ENCODE measurements around the gene ST7. TPM values are rescaled to one million over a fixed set of nuclear protein-coding genes. Genes with fewer than 3 reads are reported as not detected.

The ST7 gene
- total and polyA plus RNA-seq, 2 donors (not counting 1 experiment from before 2014, with no cell fraction given), result 20.0 to 28.6 TPM

DNA sequence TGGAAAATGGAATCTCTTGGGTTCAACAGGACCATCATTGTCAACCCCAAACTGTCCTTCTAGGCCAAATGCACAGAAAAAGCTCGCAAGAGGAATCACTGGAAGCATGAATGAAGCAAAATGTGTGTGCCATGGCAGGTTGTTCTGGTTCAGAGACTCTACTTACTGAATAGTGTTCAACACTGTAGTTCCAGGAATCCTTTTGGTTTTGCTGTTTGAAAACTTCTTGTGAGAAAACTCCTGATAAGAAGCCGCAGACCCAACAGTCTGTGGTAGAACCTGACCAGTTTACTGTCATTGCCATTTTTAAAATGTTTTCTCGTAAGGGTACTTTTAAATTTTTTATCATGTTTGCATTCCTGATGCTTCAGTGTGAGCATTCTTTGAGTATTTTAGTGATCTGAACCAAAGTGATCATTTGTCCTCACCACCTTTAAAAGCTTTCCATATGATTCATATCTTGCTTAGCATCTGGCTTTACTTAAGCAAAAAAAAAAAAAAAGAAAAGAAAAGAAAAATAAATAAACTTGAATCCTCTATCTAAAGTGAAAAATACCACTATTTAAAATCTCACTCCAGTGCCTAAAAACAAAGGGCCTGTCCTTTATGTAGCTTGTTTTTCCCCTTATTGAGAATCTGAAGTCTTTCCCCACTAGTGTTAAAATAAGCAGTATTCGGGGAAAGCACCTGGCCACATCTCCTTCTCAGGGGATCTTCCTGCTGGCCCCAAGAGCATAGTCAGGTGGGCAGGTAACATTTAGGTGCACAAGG is 277.2 kb downstream of the ST7 start:
- Histone ChIP-seq H3K27me3 (ENCODE audit: control insufficient read depth, insufficient read depth, low read length) (no peaks in the 10 kb centered on the region), H3K27ac (ENCODE audit: insufficient read depth, low read length) (peak overlapping the region; percentile 59), H3K9ac (ENCODE audit: insufficient read depth, low read length) (no peak overlapping the region), H3K4me2 (ENCODE audit: extremely low read depth, insufficient read depth, low read length) (peak overlapping the region; percentile 60), H3K9me3 (ENCODE audit: control insufficient read depth, insufficient read depth, low read depth, low read length) (no peaks in the 10 kb centered on the region), H3K4me1 (ENCODE audit: control insufficient read depth, extremely low read depth, insufficient read depth, low read length) (peaks cover 19% of the 10 kb centered on the region), H3K79me2 (ENCODE audit: control insufficient read depth, insufficient read depth, low read length) (no peaks in the 10 kb centered on the region), H3K4me3 (replicated peaks in 1 of 4; ENCODE audit: control extremely low read depth in 1 of 4, insufficient read depth in 1 of 4, low read depth in 3 of 4, low read length in 4 of 4) (no peak overlapping the region), H2AFZ (ENCODE audit: low read length) (no peak overlapping the region), H4K20me1 (ENCODE audit: control insufficient read depth, extremely low read depth, insufficient read depth, low read length) (no peaks in the 10 kb centered on the region), H3K36me3 (ENCODE audit: control insufficient read depth, insufficient read depth, low read length) (peaks cover 2% of the 10 kb centered on the region)
- TF ChIP-seq EZH2 (IDR thresholded peaks at IDR 0.05; ENCODE audit: low read length, missing control alignments), result no peak
- TF ChIP-seq, protein P1, sequence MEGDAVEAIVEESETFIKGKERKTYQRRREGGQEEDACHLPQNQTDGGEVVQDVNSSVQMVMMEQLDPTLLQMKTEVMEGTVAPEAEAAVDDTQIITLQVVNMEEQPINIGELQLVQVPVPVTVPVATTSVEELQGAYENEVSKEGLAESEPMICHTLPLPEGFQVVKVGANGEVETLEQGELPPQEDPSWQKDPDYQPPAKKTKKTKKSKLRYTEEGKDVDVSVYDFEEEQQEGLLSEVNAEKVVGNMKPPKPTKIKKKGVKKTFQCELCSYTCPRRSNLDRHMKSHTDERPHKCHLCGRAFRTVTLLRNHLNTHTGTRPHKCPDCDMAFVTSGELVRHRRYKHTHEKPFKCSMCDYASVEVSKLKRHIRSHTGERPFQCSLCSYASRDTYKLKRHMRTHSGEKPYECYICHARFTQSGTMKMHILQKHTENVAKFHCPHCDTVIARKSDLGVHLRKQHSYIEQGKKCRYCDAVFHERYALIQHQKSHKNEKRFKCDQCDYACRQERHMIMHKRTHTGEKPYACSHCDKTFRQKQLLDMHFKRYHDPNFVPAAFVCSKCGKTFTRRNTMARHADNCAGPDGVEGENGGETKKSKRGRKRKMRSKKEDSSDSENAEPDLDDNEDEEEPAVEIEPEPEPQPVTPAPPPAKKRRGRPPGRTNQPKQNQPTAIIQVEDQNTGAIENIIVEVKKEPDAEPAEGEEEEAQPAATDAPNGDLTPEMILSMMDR (conservative IDR thresholded peaks at IDR 0.05 in 1 of 2, IDR thresholded peaks at IDR 0.05 in 1 of 2; ENCODE audit: low read depth in 1 of 2, low read length in 2 of 2), result no peak
- DNase-seq (ENCODE audit: low read depth in 2 of 2), result peak; percentile 37 to 99

DNA sequence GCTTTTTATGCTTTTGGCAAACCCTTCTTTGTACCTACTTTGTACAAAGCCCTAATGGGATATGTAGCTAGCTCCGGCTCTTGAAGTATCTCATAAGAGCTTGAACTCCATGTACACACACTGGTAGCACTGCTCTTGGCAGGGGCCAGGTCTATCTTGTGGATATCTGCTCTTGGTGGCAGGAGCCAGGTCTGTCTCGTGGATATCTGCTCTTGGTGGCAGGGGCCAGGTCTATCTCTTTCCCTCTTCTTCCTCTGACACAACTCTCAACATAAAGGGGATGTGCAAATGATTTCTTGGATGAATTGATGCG is 277.7 kb downstream of the ST7 start:
- Histone ChIP-seq H3K4me1 (ENCODE audit: control insufficient read depth, extremely low read depth, insufficient read depth, low read length) (peaks cover 19% of the 10 kb centered on the region), H3K4me3 (replicated peaks in 1 of 4; ENCODE audit: control extremely low read depth in 1 of 4, insufficient read depth in 1 of 4, low read depth in 3 of 4, low read length in 4 of 4) (no peak overlapping the region), H3K36me3 (ENCODE audit: control insufficient read depth, insufficient read depth, low read length) (peaks cover 2% of the 10 kb centered on the region), H3K4me2 (ENCODE audit: extremely low read depth, insufficient read depth, low read length) (peak overlapping the region; percentile 60), H2AFZ (ENCODE audit: low read length) (no peak overlapping the region), H3K9me3 (ENCODE audit: control insufficient read depth, insufficient read depth, low read depth, low read length) (no peaks in the 10 kb centered on the region), H3K9ac (ENCODE audit: insufficient read depth, low read length) (no peak overlapping the region), H3K27me3 (ENCODE audit: control insufficient read depth, insufficient read depth, low read length) (no peaks in the 10 kb centered on the region), H3K79me2 (ENCODE audit: control insufficient read depth, insufficient read depth, low read length) (no peaks in the 10 kb centered on the region), H4K20me1 (ENCODE audit: control insufficient read depth, extremely low read depth, insufficient read depth, low read length) (no peaks in the 10 kb centered on the region), H3K27ac (ENCODE audit: insufficient read depth, low read length) (peak overlapping the region; percentile 37)
- TF ChIP-seq, protein P1 (conservative IDR thresholded peaks at IDR 0.05 in 1 of 2, IDR thresholded peaks at IDR 0.05 in 1 of 2; ENCODE audit: low read depth in 1 of 2, low read length in 2 of 2), result no peak
- TF ChIP-seq EZH2 (IDR thresholded peaks at IDR 0.05; ENCODE audit: low read length, missing control alignments), result no peak
- no peak for DNase-seq (ENCODE audit: low read depth in 2 of 2)

DNA sequence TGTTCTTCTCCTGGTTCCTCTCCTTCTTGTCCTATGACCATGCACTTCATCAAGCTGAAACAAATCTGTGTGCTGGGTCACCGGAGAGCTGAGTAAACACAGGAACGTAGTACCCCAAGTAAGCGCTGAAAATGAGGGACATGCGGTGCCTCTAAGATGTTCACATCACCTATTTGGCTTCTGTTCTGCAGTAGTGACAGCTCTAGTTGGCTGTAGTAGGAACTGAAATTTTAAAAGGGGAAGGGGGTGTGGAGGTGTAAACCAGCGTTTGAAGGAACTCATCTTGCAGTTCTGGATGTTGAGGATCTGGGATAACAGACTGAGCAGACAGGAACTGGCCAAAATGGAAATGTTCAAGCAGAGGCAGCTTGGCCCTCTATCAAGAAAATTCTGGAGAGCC is 284.3 kb downstream of the ST7 start:
- H3K36me3 ChIP-seq (ENCODE audit: control insufficient read depth, insufficient read depth, low read length), result no peaks in the 10 kb centered on the region
- H3K4me2 ChIP-seq (ENCODE audit: extremely low read depth, insufficient read depth, low read length), result no peak overlapping the region
- no peak for DNase-seq (ENCODE audit: low read depth in 2 of 2)
- H4K20me1 ChIP-seq (ENCODE audit: control insufficient read depth, extremely low read depth, insufficient read depth, low read length), result no peaks in the 10 kb centered on the region
- H3K79me2 ChIP-seq (ENCODE audit: control insufficient read depth, insufficient read depth, low read length), result no peaks in the 10 kb centered on the region
- H3K27me3 ChIP-seq (ENCODE audit: control insufficient read depth, insufficient read depth, low read length), result no peaks in the 10 kb centered on the region
- no peak overlapping the region for H3K4me3 ChIP-seq (replicated peaks in 1 of 4; ENCODE audit: control extremely low read depth in 1 of 4, insufficient read depth in 1 of 4, low read depth in 3 of 4, low read length in 4 of 4)
- no peak overlapping the region for H3K9ac ChIP-seq (ENCODE audit: insufficient read depth, low read length)
- H3K9me3 ChIP-seq (ENCODE audit: control insufficient read depth, insufficient read depth, low read depth, low read length), result no peaks in the 10 kb centered on the region
- TF ChIP-seq EZH2 (IDR thresholded peaks at IDR 0.05; ENCODE audit: low read length, missing control alignments), result no peak
- TF ChIP-seq, protein P1 (conservative IDR thresholded peaks at IDR 0.05 in 1 of 2, IDR thresholded peaks at IDR 0.05 in 1 of 2; ENCODE audit: low read depth in 1 of 2, low read length in 2 of 2), result no peak
- no peak overlapping the region for H3K27ac ChIP-seq (ENCODE audit: insufficient read depth, low read length)
- H3K4me1 ChIP-seq (ENCODE audit: control insufficient read depth, extremely low read depth, insufficient read depth, low read length), result no peaks in the 10 kb centered on the region
- no peak overlapping the region for H2AFZ ChIP-seq (ENCODE audit: low read length)

Data from fibroblast of lung (primary cell).